ENCODE data around the gene DKKL1.

DKKL1 gene

GRCh38 chr19:49421039-49421877 lies 57.6 kb downstream of the DKKL1 start:
- in situ Hi-C loops (cut with MboI; ENCODE audit: low sequenced_read_pairs), result no loop called here

- in situ Hi-C loops (cut with MboI; ENCODE audit: low sequenced_read_pairs), result no loop called here
These were observed 58.2 kb downstream of the DKKL1 start for GRCh38 chr19:49421878-49422202.

GRCh38 chr19:49422407-49423070 lies 58.9 kb downstream of the DKKL1 start:
- in situ Hi-C loops (cut with MboI; ENCODE audit: low sequenced_read_pairs), result no loop called here

GRCh38 chr19:49423071-49423984 lies 59.7 kb downstream of the DKKL1 start, which contains the start of gene PTH2:
TSS of gene PTH2 (minus strand) at chr19:49423441. CDS start at chr19:49423339, 102 bp downstream.
- in situ Hi-C loops (cut with MboI; ENCODE audit: low sequenced_read_pairs), result no loop called here

GRCh38 chr19:49423985-49424303 lies 60.3 kb downstream of the DKKL1 start:
- in situ Hi-C loops (cut with MboI; ENCODE audit: low sequenced_read_pairs), result no loop called here
